Pulmonary artery endothelial cell (primary cell): ENCODE measurements around the gene CFAP70. TPM values are rescaled to one million over a fixed set of nuclear protein-coding genes. Genes with fewer than 3 reads are reported as not detected.
"Not testable (repeated sequence)": the region's sequence is repeated elsewhere in the genome, so short reads cannot be mapped to it uniquely, and the experiment has no call there.

Experiments
- DNase-seq: peaks from one replicate; pipeline ENCODE4 v3.0.0-alpha.2; 2011; ENCODE audit warnings: low read depth, low spot score
- total RNA-seq: library from RNA; depleted of rRNA; stranded (reverse); fragments of >200 nt; gene quantifications from 2 replicates; pipeline ENCODE4 v1.2.3, GENCODE V29; 2014

CFAP70 gene
- total RNA-seq, 1 donor from 2014 or later = 0.13 TPM

DNA sequence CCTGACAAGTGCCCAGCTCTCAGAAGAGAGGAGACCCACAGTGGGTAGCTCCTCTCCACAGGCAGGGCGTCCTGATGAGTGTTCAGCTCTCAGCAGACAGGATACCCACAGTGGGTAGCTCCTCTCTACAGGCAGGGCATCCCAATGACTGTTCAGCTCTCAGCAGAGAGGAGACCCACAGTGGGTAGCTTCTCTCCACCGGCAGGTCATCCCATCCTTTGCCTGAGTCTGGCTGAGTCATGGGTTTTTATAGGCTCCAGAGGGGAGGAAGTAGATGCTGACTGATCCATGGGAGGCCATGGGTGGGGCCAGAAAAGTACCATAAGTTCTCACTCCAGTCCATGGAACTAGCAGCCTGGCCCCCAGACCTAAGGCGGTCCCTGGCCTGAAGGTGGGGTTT is 18.5 kb downstream of the CFAP70 start:
- DNase-seq = no peak

DNA sequence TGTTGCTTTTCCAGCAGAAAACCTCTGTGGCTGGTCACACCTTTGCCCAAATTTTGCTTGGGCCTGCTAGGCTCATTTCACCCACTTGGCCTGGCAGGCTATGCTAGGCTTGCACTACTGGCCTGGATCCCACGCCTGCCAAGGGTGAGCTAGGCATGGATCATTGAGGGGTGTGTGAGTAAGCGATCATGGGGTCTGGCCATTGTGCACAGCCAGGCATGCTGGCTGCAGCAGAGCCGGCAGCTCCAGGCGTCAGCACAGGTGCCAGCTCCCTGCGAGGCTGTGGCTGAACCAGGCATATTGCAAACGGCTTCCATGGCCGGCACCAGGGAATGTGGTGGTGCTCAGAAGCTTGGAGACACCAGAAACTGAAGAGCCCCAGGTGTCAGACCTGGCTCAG is 19.2 kb downstream of the CFAP70 start:
- no peak for DNase-seq

DNA sequence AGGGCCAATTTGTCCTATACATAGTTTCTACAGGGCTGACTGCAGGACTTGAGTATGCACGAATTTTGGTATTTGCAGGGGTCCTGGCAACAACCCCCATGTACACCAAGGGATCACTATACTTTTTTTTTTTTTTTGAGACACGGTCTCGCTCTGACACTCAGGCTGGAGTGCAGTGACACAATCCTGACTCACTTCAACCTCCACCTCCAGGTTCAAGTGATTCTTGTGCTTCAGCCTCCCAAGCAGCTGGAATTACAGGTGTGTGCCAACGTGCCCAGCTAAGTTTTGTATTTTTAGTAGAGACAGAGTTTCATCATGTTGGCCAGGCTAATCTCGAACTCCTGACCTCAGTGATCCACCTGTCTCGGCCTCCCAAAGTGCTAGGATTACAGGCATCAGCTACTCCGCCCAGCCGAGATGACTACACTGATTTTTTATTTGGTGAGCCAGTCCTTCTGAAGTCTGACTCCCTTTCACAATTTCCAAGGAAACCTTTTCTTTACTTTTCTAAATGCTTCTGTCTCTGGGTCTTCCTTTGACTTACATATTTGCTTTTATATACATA is 19.8 kb downstream of the CFAP70 start:
- DNase-seq = no peak

DNA sequence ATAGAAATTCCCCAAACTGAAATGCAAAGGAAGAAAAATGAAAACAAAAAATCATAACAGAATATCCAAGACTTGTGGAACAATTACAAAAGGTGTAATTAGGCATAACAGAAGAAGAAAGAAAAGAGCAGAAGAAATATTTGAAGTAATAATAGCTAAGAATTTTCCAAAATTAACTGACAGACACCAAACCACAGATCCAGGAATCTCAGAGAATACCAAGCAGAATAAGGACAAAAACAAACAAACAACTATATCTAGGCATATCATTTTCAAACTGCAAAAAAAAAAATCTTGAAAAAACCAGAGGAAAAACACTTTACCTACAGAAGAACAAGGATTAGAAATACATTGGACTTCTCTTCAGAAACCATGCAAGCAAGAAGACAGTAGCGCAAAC is 25.5 kb downstream of the CFAP70 start:
- no peak for DNase-seq

DNA sequence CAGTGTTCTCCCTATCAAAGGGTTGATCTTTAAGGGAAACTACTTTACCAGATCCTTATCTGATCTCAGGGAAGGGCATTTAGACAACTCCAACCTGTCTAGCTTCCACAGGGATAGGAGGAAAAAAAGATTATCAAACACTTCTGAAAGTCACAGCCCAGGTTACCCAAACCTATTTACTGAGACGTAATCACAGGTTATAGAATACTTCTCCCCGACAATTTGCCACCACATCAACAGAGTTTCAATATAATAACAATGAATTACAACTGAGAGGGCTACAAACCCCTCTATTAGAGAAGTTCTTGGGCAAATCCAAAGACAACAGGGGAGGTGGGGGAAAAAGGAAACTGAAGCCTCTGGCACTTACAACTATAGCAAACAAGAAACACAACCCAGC is 26.3 kb downstream of the CFAP70 start:
- no peak for DNase-seq

DNA sequence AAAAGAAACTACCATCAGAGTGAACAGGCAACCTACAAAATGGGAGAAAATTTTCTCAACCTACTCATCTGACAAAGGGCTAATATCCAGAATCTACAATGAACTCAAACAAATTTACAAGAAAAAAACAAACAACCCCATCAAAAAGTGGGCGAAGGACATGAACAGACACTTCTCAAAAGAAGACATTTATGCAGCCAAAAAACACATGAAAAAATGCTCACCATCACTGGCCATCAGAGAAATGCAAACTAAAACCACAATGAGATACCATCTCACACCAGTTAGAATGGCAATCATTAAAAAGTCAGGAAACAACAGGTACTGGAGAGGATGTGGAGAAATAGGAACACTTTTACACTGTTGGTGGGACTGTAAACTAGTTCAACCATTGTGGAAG is 30.1 kb downstream of the CFAP70 start:
- DNase-seq = not testable (repeated sequence)

DNA sequence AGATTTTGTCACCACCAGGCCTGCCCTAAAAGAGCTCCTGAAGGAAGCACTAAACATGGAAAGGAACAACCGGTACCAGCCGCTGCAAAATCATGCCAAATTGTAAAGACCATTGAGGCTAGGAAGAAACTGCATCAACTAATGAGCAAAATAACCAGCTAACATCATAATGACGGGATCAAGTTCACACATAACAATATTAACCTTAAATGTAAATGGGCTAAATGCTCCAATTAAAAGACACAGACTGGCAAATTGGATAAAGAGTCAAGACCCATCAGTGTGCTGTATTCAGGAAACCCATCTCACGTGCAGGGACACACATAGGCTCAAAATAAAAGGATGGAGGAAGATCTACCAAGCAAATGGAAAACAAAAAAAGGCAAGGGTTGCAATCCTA is 33.4 kb downstream of the CFAP70 start:
- DNase-seq = not testable (repeated sequence)

DNA sequence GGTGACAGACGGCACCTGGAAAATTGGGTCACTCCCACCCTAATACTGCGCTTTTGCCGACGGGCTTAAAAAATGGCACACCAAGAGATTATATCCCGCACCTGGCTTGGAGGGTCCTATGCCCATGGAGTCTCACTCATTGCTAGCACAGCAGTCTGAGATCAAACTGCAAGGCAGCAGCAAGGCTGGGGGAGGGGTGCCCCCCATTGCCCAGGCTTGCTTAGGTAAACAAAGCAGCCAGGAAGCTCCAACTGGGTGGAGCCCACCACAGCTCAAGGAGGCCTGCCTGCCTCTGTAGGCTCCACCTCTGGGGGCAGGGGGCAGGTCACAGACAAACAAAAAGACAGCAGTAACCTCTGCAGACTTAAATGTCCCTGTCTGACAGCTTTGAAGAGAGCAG is 35.1 kb downstream of the CFAP70 start:
- DNase-seq = not testable (repeated sequence)

DNA sequence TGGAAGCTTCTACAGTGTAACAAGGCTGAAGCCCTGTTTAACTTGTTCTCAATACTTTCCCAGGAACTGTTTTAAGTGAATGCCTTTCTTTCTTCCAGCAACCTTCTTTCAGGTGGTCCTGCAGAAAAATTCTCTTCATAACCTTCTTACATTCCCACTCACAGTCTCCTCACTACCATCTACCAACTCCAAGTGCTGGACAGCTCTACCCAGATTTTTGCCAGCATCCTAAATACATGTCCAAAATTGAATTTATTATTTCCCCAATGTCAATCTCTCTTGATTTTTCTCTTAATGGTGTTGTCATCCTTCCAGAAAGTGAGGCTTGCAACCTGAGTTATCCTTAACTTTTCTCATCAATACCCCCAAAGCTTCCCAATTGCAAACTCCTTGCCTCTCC is 48.2 kb downstream of the CFAP70 start:
- no peak for DNase-seq

DNA sequence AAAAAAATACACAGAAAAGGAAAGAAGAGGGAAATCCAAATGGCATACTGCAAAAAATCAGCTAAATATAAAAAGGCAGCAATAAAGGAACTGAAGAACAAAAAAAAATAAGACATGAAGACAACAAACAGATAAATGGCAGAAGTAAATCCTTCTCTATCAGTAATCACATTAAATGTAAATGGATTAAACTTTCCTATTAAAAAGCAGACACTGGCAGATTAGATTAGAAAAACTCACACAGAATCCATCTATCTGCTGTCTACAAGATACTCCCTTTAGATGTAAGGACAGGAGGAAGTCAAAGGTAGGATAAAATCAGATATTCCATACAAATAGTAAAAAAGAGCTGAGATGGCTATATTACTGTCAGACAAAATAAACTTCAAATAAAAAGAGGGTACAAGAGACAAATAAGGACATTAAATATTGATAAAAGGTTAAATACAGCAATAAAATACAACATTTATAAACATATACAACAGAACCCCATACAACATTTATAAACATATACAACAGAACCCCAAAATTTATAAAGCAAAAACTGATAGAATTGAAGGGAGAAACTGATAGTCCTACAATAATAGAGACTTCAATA is 51.4 kb downstream of the CFAP70 start:
- no peak for DNase-seq

DNA sequence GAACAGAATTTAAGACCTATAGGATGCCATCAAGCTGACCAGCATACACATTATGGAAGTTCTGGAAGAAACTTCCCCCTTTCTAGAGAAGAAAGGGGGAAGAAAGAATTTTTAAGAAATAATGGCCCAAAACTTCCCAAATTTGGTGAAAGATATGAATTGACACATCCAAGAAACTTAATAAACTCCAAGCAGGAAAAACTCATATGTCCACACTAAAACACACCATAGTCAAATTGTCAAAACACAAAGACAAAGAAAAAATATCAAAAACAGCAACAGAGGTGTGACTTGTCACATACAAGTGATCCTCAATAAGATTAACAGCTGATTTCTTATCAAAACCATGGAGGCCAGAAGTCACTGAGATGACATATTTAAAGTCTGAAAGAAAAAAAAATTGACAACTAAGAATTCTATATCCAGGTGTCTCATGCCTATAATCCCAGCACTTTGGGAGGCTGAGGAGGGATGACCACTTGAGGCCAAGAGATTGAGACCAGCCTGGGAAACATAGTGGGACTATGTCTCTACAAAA is 52.4 kb downstream of the CFAP70 start:
- DNase-seq = no peak

DNA sequence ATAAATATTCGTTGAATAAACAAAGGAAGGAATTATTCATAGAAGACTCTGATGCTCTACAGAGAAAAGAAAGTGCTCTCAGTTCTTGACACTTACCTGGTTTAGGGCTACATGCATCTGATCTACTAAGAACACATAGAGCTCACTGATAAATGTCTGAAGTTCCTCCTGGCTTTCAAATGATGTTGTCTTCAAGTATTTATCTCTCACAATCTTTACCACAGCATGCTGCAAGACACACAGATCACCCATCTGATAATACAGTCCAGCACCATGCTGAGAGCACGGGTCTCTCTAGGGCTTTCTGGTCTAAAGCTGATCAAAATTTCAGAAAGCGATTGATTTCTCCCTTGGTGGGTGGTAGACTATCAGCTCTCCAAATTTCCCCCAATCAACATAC is 61.7 kb downstream of the CFAP70 start:
- DNase-seq = no peak

DNA sequence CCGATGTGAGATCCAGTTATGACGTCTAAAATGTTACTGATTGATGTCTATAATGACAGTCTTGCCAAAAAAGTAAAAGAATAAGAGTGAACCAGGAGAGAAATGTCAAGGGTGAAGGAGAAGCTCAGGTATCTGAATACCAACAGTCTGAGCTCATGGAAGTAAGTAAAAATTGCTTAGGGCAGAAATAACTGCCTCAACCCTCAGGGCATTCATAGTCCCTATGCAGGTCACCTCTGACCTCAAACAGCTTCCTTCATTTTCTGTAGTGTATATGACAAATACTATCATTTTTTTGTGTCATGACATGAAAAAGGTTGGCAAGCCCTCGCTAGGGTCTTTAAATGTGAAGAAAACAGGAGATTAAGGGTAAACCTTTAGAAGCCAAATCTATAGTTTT is 65.2 kb downstream of the CFAP70 start:
- no peak for DNase-seq

DNA sequence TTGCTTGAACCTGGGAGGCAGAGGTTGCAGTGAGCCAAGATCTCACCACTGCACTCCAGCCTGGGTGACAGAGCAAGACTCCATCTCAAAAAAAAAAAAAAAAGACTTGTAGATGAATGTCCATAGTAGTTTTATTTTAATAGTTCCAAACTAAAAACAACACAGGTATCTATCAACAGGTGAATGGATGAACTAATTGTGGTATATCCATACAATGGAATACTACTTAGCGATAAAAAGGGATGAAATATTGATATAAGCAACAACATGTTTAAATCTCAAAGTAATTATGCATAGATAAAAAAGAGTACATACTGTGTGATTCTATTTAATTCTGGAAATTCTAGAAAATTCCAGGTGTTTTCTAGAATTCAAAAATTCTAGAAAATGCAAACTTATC is 68.7 kb downstream of the CFAP70 start:
- DNase-seq = no peak

DNA sequence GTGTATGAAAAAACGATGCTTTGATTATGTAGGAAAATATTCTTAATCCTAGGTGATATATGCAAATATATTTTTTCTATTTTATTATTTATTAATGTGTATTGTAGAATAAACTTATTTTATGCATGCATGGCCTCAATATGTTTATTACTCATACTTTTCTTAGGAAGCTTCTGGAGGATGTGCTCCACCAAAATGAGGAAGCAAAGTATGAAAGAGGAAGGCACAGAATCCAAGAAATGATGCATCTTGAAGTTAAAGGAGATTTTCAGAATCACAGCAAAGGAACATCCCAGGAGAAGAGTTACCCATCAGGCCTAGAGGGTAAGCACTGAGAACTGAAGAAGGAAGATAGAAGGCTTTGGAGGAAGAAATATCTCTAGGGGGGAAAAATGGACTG is 71.2 kb downstream of the CFAP70 start:
- DNase-seq = no peak

DNA sequence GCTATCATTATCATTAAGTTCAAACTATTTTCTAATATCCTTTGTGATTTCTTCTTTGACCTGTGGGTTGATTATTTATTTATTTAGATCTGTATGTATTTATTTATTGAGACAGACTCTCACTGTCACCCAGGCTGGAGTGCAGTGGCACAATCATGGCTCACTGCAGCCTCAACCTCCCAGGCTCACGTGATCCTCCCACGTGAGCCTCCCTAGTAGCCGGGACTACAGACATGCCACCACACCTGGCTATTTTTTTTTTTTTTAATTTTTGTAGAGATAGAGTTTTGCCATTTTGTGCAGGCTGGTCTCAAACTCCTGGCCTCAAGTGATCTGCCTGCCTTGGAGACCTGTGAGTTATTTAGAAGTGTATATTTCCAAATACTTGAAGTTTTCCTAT is 77.6 kb downstream of the CFAP70 start:
- no peak for DNase-seq

DNA sequence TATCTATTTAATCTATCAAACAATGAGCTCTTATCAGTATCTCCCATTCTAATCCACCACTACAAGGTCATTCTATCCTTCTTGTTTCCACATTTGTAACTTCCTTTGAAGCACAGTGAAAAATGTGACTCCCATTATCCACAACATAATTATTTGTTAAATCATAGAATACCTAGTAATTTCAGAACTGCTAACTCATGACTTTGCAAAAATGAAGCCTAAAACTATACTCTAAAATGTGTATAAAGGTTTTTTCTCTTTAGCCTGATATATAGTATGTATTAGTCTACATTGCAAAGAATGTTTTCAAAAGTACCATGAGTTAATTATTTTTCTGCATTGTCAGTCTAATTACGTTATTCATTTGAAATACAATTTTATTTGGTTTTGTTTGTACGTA is 94.2 kb downstream of the CFAP70 start:
- no peak for DNase-seq

DNA sequence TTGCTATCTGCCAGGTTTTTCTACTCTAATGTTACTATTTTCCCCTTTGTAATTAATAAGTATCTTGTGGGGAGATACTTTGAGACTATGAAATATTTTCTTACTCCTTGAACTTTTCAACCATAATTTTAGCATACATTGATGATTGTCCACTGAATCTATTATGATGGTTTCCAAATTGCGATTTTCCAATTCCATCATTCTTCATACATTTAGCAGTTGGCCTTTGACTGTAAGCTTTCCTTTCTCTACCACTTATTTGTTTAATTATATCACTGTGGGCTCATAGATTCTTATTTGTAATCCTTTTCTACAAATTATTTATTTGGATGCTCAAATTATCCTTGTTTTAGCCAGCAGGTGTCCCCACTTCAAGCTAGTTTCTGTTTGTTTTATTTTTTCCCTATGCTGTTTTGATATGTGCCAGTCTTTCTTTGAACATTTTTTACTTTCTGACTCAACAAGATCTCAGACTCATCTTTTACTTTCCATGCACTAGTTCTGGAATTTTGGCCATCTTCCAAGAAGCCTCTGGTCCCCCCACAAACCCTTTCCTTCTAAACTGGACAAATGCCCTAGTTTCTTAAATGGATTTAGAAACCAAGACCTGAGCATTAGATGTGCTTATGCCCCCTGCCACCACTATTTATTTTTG is 94.8 kb downstream of the CFAP70 start:
- no peak for DNase-seq

DNA sequence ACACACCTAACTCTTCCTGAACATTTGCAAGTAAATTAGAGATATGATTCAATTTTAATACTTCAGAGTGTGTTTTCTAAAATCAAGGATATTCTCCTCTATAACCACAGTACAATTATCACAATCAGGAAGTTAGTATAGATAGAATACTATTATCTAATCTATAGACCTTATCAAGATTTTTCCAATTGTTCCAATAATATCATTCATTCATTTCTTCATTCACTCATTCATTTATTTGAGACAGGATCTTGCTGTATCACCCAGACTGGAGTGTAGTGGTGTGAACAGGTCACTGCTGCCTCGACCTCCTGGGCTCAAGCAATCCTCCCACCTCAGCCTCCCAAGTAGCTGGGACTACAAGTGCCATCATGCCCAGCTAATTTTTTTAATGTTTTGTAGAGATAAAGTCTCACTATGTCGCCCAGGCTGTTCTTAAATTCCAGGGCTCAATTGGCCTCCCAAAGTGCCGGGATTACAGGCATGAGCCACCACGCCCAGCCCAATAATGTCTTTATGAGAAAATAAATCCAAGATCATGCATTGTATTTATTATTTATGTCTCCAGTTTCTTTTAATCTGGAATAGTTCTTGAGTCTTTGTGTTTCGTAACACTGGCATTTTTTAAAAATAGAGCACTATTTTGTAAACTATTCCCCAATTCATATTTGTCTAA is 95.6 kb downstream of the CFAP70 start:
- DNase-seq = no peak

DNA sequence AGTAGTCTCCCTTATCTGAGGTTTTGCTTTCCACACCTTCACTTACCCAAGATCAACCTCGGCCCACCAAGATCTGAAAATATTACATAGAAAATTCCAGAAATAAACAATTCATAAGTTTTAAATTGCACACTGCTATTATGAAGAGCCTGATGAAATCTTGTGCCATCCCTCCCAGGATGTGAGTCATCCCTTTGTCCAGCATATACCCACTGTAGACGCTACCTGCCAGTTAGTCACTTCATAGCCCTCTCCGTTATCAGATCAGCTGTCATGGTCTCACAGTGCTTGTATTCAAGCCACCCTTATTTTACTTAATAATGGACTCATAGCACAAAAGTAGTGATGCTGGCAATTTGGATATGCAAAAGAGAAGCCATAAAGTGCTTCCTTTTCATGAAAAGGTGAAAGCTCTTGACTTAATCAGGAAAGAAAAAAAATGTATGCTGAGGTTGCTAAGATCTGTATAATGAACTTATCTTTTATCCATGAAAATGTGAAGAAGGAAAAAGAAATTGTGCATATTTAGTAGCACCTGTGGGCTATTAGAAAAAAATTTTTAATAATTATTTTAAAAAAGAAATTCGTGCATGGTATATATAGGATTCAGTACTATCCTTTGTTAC is 96.4 kb downstream of the CFAP70 start:
- DNase-seq = no peak

DNA sequence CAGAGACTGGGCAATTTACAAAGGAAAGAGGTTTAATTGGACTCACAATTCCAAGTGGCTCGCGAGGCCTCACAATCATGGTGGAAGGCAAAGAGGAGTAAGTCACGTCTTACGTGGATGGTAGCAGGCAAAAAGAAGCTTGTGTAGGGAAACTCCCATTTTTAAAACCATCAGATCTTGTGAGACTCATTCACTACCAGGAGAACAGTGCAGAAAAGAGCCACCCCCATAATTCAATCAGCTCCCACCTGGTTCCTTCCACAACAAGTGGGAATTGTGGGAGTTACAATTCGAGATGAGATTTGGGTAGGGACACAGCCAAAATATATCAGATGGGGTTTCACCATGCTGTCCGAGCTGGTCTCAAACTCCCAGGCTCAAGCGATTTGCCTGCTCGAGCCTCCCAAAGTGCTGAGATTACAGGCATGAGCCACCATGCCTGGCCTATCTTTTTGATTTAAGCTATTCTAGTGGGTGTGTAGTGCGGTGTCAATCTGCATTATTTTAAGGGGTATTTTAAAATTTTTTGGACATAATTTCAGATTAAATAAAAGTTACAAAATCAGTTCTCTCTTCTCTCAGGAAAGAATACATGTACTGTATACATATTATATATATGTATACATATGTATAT is 97.2 kb downstream of the CFAP70 start:
- DNase-seq = no peak

DNA sequence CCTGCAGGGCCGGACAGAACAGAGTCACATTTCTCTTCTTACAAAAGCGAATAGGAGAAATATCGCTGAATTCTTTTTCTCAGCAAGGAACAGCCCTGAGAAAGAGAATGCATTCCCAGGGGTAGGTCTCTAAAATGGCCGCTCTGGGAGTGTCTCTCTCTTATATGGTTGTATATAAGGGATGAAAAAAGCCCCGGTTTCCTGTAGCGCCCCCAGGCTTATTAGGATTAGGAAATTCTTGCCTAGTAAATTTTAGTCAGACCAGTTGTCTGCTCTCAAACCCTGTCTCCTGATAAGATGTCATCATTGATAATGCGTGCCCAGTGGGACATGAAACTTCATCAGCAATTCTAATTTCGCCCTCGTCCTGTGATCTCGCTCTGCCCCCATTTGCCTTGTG is 100.1 kb downstream of the CFAP70 start:
- not testable (repeated sequence) for DNase-seq
